ENCODE data around the gene PAIP2. TPM values are rescaled to one million over a fixed set of nuclear protein-coding genes. Genes with fewer than 3 reads are reported as not detected.
"Not testable (repeated sequence)": the region's sequence is repeated elsewhere in the genome, so short reads cannot be mapped to it uniquely, and the experiment has no call there.

Gene PAIP2
- total RNA-seq, 6 experiments from 2014 or later: 34.5 to 55.8 (median 41.4) TPM

DNA sequence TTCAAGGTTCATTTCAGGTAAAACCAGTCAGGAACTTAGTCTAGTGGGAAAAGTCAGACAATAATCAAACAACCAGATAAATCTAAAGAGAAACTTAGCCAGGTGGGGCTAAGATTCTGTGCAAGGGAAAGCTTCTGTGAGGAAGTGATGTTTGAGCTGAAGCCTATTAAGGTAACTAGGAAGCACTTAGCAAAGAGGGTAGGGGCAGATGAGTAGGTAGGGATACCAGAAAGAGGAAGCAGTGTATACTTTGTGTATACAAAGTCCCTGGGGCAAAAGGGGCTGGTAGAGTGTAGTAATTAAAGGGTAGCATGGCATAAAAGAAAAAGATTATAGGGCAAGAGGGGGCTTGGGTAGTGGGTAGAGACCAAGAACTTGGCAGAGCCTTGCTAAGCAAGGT is 65.9 kb downstream of the PAIP2 start:
- ATAC-seq (no peak), DNase-seq (no peak)
- peaks cover 0 to 8% (median 0%) of the 10 kb centered on the region in 4 donors for H3K4me1 ChIP-seq
- H3K4me3 ChIP-seq: no peak overlapping the region
- H3K27me3 ChIP-seq: no peaks in the 10 kb centered on the region
- H3K27ac ChIP-seq: no peak overlapping the region
- intact Hi-C loops (cut with DNase I): no loop called here
- TF ChIP-seq, protein P1, sequence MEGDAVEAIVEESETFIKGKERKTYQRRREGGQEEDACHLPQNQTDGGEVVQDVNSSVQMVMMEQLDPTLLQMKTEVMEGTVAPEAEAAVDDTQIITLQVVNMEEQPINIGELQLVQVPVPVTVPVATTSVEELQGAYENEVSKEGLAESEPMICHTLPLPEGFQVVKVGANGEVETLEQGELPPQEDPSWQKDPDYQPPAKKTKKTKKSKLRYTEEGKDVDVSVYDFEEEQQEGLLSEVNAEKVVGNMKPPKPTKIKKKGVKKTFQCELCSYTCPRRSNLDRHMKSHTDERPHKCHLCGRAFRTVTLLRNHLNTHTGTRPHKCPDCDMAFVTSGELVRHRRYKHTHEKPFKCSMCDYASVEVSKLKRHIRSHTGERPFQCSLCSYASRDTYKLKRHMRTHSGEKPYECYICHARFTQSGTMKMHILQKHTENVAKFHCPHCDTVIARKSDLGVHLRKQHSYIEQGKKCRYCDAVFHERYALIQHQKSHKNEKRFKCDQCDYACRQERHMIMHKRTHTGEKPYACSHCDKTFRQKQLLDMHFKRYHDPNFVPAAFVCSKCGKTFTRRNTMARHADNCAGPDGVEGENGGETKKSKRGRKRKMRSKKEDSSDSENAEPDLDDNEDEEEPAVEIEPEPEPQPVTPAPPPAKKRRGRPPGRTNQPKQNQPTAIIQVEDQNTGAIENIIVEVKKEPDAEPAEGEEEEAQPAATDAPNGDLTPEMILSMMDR (IDR thresholded peaks at IDR 0.05): no peak
- no peak for TF ChIP-seq POLR2A (IDR thresholded peaks at IDR 0.05)
- H3K9me3 ChIP-seq: no peaks in the 10 kb centered on the region
- H3K36me3 ChIP-seq: no peaks in the 10 kb centered on the region

DNA sequence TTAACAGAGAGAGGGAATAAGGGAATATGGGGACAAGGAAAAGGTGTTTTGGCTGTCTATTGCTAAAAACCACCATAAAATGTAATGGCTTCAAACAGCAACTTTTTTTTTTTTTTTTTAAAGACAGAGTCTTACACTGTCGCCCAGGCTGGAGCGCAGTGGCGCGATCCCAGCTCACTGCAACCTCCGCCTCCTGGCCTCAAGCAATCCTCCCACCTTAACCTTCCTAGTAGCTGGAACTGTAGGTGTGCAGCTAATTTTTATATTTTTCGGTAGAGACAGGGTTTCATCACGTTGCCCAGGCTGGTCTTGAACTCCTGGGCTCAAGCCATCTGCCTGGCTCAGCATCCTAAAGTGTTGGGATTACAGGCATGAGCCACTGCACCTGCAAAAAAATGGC is 66.5 kb downstream of the PAIP2 start:
- DNase-seq (no peak), ATAC-seq (no peak)
- intact Hi-C loops (cut with DNase I): no loop called here
- TF ChIP-seq, protein P1 (IDR thresholded peaks at IDR 0.05): no peak
- TF ChIP-seq POLR2A (IDR thresholded peaks at IDR 0.05): no peak
- Histone ChIP-seq H3K27me3 (no peaks in the 10 kb centered on the region), H3K9me3 (no peaks in the 10 kb centered on the region), H3K4me1 (peaks cover 0 to 8% (median 0%) of the 10 kb centered on the region in 4 donors), H3K4me3 (no peak overlapping the region), H3K27ac (no peak overlapping the region), H3K36me3 (no peaks in the 10 kb centered on the region)
- WGBS (ENCODE audit: insufficient coverage, low coverage, low lambda C conversion rate, missing lambda C conversion rate): 98% methylated on average over 7 of the region's 7 CpGs

DNA sequence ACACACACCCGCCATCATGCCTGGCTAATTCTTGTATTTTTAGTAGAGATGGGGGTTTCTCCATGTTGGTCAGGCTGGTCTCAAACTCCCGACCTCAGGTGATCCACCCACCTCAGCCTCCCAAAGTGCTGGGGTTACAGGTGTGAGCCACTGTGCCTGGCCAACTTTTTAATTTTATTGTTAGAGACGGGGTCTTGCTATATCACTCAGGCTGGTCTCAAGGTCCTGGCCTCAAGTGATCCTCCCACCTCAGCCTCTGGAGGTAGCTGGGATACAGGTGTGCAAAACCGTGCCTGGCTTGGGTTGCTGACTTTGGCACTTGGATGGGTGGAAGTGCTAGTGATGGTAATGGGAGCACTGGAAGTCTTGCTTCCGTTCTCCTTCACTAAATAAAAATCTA is 67.5 kb downstream of the PAIP2 start:
- intact Hi-C loops (cut with DNase I); H3K4me3 ChIP-seq; H3K4me1 ChIP-seq; ATAC-seq; H3K36me3 ChIP-seq; H3K27me3 ChIP-seq; DNase-seq; H3K9me3 ChIP-seq; H3K27ac ChIP-seq: not testable (repeated sequence)
- 82% methylated on average over 2 of the region's 5 CpGs for WGBS (ENCODE audit: insufficient coverage, low coverage, low lambda C conversion rate, missing lambda C conversion rate)

DNA sequence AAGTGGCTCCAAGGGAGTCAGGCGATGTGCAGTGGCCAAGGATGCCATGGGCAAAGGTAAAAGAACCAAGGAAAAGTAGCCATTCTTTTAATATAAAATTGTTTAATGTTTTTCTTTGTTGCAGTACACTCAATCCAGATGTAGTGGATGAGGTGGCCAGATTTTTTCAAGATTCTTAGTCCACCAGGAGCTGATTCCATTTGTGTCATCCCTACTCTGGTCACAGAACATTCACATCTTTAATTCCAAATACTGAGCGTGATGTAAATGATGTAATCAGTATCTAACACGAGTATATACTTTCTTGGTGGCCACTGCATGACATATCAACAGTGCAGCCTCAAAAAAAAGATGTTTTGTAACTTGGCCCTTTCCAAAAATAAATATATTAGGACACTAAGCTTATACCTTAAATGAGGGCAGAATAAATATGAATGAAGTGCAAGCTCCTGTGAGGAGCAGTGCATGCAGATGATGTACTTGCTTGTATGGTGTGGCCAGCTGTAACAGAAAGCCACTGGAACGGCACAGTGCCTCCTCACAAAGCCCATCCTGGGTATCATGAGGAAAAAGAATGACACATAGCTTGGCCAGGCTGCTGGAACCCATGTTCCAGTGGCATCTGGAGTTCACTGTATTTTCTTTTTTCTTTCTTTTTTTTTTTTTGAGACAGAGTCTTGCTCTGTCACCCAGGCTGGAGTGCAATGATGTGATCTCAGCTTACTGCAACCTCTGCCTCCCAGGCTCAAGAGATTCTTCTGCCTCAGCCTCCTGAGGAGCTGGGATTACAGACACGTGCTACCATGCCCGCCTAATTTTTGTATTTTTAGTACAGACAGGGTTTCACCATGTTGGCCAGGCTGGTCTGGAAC is 68.7 kb downstream of the PAIP2 start:
- no peak for TF ChIP-seq POLR2A (IDR thresholded peaks at IDR 0.05)
- TF ChIP-seq, protein P1 (IDR thresholded peaks at IDR 0.05): no peak
- H3K27me3 ChIP-seq: no peaks in the 10 kb centered on the region
- H3K27ac ChIP-seq: no peak overlapping the region
- H3K36me3 ChIP-seq: no peaks in the 10 kb centered on the region
- ATAC-seq: no peak
- H3K4me1 ChIP-seq: peaks cover 0 to 4% (median 0%) of the 10 kb centered on the region in 4 donors
- H3K9me3 ChIP-seq: no peaks in the 10 kb centered on the region
- WGBS (ENCODE audit: insufficient coverage, low coverage, low lambda C conversion rate, missing lambda C conversion rate): 58% methylated on average over 6 of the region's 6 CpGs
- intact Hi-C loops (cut with DNase I): no loop called here
- DNase-seq: peak in 1 of 3 donors; percentile 17
- H3K4me3 ChIP-seq: no peak overlapping the region

DNA sequence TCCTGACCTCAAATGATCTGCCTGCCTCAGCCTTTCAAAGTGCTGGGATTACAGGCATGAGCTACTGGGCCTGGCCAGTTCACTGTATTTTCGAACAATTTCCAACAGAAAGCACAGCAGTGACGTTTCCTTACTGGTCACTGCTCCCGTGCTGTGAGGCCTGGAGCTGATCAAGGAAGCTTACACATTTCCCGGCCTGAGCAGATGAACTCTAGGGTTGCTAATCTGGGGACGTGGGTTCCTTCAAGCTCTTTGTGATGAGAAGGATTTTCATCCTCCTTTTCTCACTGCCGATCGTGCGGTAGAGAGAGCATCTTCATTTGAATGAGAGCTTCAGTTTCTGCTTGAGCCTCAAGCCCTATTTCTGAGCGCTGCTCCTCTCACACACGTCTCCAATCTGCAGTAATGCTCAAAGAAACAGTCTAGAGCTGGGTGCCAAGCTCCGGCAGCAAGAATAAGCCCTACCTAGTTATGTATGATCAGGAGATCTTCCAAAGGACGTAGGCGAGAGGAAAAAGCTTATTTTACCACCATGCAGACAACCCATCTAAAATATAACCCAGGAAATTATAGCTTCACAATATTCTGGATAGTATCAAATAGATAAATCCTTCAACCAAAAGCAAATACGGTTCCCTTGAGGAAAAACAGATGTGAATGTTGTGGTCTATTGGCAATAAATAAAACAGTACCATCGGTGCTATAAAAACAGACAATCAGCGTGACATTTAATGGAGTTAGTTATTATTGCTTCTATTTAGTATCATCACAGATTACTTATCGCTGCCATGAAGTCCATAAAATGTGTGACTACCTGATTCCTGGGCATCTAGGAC is 69.6 kb downstream of the PAIP2 start:
- Histone ChIP-seq H3K36me3 (no peaks in the 10 kb centered on the region), H3K9me3 (no peaks in the 10 kb centered on the region), H3K27me3 (no peaks in the 10 kb centered on the region), H3K4me3 (no peak overlapping the region), H3K4me1 (peaks cover 0 to 4% (median 0%) of the 10 kb centered on the region in 4 donors), H3K27ac (peak overlapping the region in 1 of 3 donors; percentile 39)
- TF ChIP-seq, protein P1 (IDR thresholded peaks at IDR 0.05): no peak
- TF ChIP-seq POLR2A (IDR thresholded peaks at IDR 0.05): no peak
- intact Hi-C loops (cut with DNase I): no loop called here
- DNase-seq (peak in 1 of 3 donors; percentile 39), ATAC-seq (peak in 2 of 4 donors; percentile 18 to 21)
- 70% methylated on average over 16 of the region's 17 CpGs for WGBS (ENCODE audit: insufficient coverage, low coverage, low lambda C conversion rate, missing lambda C conversion rate)
